Uterus (tissue), 2 donors: Measurements from ENCODE around the gene TRIM28.

Experiments used
- POLR2A ChIP-seq, 2 donors: fragments of 450-650 bp; IDR thresholded peaks; one replicate each; pipeline ENCODE4 v1.6.1; 2016; ENCODE audit warnings: antibody characterized with exemption in 2 of 2, mild to moderate bottlenecking in 1 of 2, moderate library complexity in 1 of 2
- TF ChIP-seq, protein P1 (sequence below), 4 experiments: fragments of 200-600 bp in 2 of 4; fragments of 450-650 bp in 2 of 4; sonication (generic) in 2 of 4; IDR thresholded peaks; one replicate each; pipeline ENCODE4 v1.5.1; 2016 to 2019; ENCODE audit warnings: antibody characterized with exemption in 4 of 4, mild to moderate bottlenecking in 2 of 4, moderate library complexity in 1 of 4

DNA sequence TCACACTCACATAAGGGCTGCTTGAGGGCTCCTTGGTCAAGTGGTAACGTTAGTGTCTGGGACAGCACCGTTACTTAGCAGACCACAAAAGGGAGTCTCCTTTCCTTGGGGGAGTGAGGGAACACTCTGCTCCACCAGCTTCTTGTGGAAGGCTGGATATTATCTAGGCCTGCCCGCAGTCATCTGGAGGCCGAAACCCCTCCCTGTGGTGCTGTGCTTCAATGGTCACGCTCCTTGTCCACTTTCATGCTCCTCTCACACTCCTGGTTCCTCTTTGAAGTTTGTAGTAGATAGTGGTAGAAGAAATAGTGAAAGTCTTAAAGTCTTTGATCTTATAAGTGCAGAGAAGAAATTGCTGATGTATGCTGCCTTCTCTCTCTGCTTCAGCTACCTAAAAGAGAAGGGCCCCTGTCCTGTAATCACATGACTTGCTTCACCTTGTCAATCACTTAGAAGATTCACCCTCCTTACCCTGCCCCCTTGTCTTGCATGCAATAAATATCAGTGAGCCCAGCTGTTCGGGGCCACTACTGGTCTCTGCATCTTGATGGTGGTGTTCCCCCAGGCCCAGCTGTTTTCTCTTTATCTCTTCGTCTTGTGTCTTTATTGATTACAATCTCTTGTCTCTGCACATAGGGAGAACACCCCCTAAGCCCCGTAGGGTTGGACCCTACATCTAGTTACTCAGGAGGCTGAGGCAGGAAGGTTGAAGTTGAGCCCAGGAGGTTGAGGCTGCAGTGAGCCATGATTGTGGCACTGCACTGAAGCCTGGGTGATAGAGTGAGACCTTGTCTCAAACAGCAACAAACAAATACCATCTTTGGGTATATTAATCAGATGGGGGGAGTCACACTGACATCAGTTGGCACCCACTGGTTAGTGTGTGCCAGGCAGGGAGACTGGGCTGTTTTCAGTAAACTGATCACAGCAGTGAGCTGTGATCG lies 40.9 kb downstream of the TRIM28 start:
- TF ChIP-seq, protein P1, sequence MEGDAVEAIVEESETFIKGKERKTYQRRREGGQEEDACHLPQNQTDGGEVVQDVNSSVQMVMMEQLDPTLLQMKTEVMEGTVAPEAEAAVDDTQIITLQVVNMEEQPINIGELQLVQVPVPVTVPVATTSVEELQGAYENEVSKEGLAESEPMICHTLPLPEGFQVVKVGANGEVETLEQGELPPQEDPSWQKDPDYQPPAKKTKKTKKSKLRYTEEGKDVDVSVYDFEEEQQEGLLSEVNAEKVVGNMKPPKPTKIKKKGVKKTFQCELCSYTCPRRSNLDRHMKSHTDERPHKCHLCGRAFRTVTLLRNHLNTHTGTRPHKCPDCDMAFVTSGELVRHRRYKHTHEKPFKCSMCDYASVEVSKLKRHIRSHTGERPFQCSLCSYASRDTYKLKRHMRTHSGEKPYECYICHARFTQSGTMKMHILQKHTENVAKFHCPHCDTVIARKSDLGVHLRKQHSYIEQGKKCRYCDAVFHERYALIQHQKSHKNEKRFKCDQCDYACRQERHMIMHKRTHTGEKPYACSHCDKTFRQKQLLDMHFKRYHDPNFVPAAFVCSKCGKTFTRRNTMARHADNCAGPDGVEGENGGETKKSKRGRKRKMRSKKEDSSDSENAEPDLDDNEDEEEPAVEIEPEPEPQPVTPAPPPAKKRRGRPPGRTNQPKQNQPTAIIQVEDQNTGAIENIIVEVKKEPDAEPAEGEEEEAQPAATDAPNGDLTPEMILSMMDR (IDR thresholded peaks at IDR 0.05) = no peak
- no peak for TF ChIP-seq POLR2A (IDR thresholded peaks at IDR 0.05)
